Measurements from ENCODE around the gene GLRX5. TPM values are rescaled to one million over a fixed set of nuclear protein-coding genes. Genes with fewer than 3 reads are reported as not detected.
A peak's percentile ranks its signal among the peaks of the same experiment; 100 is the strongest.

Gene GLRX5
- total RNA-seq, 1 donor from 2014 or later = 31.8 TPM

GRCh38 chr14:95531969-95532368 lies 2.9 kb upstream of the GLRX5 start:
- FAIRE-seq (no peak), DNase-seq (ENCODE audit: low spot score in 2 of 2) (no peak)

- no peak for FAIRE-seq
- no peak for DNase-seq (ENCODE audit: low spot score in 2 of 2)
Measured at GRCh38 chr14:95533391-95533821, 1.4 kb upstream of the GLRX5 start.

- FAIRE-seq = no peak
- no peak for DNase-seq (ENCODE audit: low spot score in 2 of 2)
Measured at GRCh38 chr14:95533822-95534221, 1.0 kb upstream of the GLRX5 start.

- no peak for FAIRE-seq
- DNase-seq (ENCODE audit: low spot score in 2 of 2) = no peak
Measured at GRCh38 chr14:95535226-95536021, 574 bp downstream of the GLRX5 start.

GRCh38 chr14:95536036-95536593 lies 1.3 kb downstream of the GLRX5 start:
- DNase-seq (ENCODE audit: low spot score in 2 of 2) (no peak), FAIRE-seq (no peak)

GRCh38 chr14:95536671-95537070 lies 1.8 kb downstream of the GLRX5 start:
- FAIRE-seq (no peak), DNase-seq (ENCODE audit: low spot score in 2 of 2) (no peak)

- DNase-seq (ENCODE audit: low spot score in 2 of 2) = no peak
- no peak for FAIRE-seq
Measured at GRCh38 chr14:95537298-95538089, 2.6 kb downstream of the GLRX5 start.

- no peak for FAIRE-seq
- no peak for DNase-seq (ENCODE audit: low spot score in 2 of 2)
Measured at GRCh38 chr14:95538801-95539509, 4.1 kb downstream of the GLRX5 start.

GRCh38 chr14:95540236-95540855 lies 5.5 kb downstream of the GLRX5 start:
- DNase-seq (ENCODE audit: low spot score in 2 of 2) (no peak), FAIRE-seq (no peak)

GRCh38 chr14:95541346-95541745 lies 6.5 kb downstream of the GLRX5 start:
- FAIRE-seq (no peak), DNase-seq (ENCODE audit: low spot score in 2 of 2) (no peak)

GRCh38 chr14:95541932-95542930 lies 7.4 kb downstream of the GLRX5 start:
- peak; percentile 15 for FAIRE-seq

GRCh38 chr14:95543021-95543420 lies 8.2 kb downstream of the GLRX5 start:
- FAIRE-seq = no peak
- DNase-seq (ENCODE audit: low spot score in 2 of 2) = no peak

More at GRCh38 chr14:95541932-95542930, 7.4 kb downstream of the GLRX5 start:
- no peak for DNase-seq (ENCODE audit: low spot score in 2 of 2)

GRCh38 chr14:95544588-95544987 lies 9.7 kb downstream of the GLRX5 start:
- no peak for DNase-seq (ENCODE audit: low spot score in 2 of 2)
- no peak for FAIRE-seq

- FAIRE-seq (no peak), DNase-seq (ENCODE audit: low spot score in 2 of 2) (no peak)
Measured at GRCh38 chr14:95545515-95546168, 10.8 kb downstream of the GLRX5 start.

- DNase-seq (ENCODE audit: low spot score in 2 of 2) (no peak), FAIRE-seq (no peak)
Measured at GRCh38 chr14:95547272-95547625, 12.4 kb downstream of the GLRX5 start.

GRCh38 chr14:95547626-95548327 lies 12.9 kb downstream of the GLRX5 start:
- DNase-seq (ENCODE audit: low spot score in 2 of 2) = no peak
- FAIRE-seq = no peak

GRCh38 chr14:95548328-95548929 lies 13.6 kb downstream of the GLRX5 start:
- FAIRE-seq = no peak
- DNase-seq (ENCODE audit: low spot score in 2 of 2) = no peak

Measured in frontal cortex (tissue), 4 donors.